ENCODE results near the gene RGS1.

Gene RGS1, protein sequence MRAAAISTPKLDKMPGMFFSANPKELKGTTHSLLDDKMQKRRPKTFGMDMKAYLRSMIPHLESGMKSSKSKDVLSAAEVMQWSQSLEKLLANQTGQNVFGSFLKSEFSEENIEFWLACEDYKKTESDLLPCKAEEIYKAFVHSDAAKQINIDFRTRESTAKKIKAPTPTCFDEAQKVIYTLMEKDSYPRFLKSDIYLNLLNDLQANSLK

GRCh38 chr1:192575499-192576189 lies at the start of gene RGS1:
RGS1 (plus strand) TSS chr1:192575773; CDS start chr1:192575793, 20 bp downstream.
- peak; percentile 72 to 75 for ATAC-seq

DNA sequence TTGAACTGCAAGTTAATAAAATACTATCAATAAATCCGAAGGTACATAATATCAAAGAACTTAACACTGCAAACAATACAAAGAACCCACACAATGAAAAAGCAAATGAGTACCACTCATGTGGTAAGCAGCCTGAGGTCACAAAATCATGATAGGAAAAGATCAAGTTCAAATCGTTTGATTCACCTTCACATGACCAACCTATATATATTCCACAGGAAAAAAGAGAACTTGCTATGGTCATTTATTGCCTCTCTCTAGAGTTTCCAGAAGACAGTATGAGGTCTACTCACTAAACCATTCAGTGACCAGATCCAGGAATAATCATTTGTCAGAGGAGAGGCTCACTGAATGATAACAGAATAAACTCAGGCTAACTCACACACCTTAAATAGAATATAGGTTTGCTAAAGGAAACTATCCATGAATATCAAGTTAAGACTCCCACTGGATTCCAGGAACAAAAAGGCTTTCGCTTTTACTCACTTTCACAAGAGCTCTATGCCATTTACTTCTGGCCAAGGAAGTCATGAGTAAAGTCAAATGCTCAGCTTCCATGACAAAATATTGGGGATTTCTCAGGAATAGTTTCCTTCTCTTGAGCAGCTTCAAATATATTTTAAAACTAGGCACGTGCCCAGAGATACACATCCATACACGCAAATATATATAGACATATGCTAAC lies 48.3 kb upstream of the RGS1 start:
- ATAC-seq: no peak

DNA sequence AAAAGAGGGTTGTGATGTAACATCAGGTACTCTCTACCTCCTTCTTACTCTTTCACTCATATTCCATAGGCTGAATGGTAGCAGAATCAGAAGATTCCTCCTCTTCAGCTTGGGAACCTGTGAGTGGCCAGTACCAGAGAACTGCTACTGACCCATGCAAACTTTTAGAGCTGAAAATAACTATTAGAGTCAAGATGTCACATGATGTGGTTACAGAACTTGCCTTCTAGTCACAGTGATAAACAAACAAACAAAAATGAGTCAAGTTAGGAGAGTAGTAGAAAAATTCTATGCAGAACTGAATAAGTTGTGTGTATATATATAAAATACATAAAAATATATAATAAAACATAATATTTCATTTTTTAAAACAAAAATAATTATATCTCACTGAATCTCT lies 47.6 kb upstream of the RGS1 start:
- ATAC-seq: no peak

- ATAC-seq: no peak
Measured at GRCh38 chr1:192529031-192529755, 46.4 kb upstream of the RGS1 start.

- no peak for ATAC-seq
Measured at GRCh38 chr1:192529811-192530210, 45.8 kb upstream of the RGS1 start.

GRCh38 chr1:192530254-192530653 lies 45.3 kb upstream of the RGS1 start:
- peak; percentile 81 to 85 for ATAC-seq

- peak; percentile 88 to 89 for ATAC-seq
Measured at GRCh38 chr1:192531037-192531703, 44.4 kb upstream of the RGS1 start.

- no peak for ATAC-seq
Measured at GRCh38 chr1:192534666-192535065, 40.9 kb upstream of the RGS1 start.

DNA sequence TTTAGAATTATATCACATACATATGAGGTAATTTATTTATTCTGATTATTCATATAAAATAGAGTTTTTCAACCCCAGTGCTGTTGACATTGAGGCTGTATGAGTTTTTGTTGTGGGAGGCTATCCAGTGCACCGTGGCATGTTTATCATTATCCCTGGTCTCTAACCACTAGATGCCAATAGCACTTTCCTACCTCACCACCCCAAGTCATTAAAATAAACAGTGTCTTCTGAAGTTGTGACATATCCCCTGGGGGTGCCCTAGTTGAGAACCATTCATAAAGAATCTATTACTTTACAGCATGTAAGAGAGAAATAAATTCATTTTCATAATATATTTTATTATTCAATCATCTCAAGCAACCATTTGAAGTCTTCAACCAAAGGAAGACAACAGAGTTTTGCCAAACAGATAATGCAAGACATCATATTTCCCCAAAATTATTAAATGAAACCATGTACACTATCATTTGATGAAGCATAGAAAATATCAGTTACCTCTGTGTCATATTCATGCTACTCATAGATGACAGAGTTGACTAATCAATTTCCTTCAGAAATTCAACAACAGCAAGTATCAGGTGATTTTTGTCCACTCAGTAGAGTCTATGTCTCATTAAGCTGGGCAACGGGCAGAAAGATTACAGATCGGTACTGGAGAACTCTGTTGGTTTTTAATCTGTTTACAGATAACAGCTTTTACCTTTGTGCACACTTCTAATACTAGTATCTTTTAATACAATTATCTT lies 39.5 kb upstream of the RGS1 start:
- peak; percentile 84 to 86 for ATAC-seq

DNA sequence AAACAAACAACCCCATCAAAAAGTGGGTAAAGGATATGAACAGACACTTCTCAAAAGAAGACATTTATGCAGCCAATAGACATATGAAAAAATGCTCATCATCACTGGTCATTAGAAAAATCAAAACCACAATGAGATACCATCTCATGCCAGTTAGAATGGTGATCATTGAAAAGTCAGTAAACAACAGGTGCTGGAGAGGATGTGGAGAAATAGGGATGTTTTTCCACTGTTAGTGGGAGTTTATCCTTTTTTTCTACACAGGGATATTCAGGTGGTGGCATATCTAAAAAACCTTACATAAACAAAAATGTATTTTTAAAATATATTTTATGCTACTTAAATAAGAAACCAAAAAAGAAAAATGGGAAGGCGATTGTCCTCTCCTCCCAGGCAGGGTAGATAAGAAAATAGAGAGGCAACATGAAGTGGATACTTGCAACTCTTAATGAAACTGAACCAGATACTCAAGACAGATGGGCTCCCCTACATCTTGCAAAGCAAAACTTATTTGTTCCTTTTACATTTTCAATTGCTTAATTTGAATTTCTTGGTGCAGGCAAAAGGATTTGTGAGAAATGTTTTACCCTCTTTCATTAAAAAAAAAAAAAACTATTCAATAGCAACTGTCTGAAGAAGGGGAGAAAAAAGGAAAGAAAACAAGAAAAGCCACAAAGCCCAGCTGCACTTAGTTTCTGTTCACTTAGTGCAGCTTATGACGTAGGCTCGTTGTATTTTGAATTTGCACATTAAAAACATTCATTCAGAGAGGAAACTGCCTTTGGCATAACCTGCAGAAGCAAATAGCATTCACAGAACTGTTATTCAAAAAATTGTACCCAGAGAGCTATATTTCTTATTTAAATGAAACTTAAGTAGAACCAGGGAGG lies 36.9 kb upstream of the RGS1 start:
- peak; percentile 56 to 68 for ATAC-seq

DNA sequence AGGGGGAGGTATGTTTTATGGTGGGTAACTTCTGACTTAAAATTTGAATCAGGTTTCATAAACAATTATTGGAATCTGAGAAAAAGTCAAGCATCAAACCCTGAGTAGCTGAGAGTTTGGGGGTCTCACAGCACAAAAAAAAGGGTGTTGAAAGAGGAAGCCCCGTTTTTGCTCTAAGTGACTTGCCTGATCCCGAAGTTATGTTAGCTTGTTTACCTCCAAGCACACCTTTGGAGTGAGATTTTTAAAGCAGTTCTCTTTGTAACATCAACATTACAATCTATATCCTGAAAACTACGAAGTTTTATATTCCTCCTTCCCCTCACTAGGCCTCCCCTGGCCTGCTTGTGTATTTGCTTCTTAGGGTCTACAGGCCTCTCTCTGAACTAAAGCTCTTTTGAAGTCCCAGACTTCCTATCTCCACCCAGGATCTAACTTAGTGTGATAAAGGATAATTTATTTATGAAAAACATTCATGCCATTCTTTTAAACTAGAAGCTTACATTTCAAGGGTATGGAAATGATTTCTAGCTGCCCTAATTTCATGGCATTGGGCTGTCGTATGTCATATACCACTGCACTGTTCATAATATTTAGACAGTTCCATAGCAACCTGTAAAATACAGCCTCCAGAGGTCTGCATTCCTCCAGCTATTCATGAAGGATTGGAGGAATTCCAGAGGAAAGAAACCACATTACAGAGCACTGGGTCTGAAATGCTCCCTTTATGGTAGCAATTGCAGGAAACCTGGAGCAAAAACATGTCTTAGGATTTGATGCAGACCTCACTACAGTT lies 36.1 kb upstream of the RGS1 start:
- ATAC-seq: no peak

GRCh38 chr1:192543445-192543844 lies 32.1 kb upstream of the RGS1 start:
- no peak for ATAC-seq

DNA sequence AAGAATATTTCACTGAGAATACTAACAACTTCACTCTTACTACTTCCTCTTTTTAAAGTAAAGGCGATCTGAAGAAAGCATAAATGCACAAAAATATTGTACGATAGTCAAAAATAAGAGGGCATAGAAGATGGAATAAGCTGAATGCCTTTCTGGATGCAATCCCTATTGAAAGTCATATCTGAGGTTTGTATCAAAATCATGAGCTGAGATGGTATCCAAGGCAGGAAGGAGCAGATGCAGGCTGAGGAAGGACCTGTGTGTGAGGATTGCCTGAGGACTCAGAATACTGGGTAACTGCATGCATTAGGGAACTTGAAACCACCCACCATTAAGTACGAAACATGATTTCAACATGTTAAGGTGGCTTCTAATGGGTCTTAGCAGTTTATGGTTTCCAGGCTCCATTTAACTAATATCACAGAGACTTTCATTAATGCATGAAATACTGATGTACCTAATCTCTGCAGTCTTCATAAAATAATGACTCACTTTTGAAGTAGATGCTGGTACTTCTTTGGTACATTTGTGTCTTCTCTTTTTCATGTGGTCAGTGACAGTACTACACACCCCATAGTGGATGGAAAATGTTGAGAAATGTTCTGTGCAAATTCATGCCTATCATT lies 29.6 kb upstream of the RGS1 start:
- ATAC-seq: peak; percentile 49 to 52

DNA sequence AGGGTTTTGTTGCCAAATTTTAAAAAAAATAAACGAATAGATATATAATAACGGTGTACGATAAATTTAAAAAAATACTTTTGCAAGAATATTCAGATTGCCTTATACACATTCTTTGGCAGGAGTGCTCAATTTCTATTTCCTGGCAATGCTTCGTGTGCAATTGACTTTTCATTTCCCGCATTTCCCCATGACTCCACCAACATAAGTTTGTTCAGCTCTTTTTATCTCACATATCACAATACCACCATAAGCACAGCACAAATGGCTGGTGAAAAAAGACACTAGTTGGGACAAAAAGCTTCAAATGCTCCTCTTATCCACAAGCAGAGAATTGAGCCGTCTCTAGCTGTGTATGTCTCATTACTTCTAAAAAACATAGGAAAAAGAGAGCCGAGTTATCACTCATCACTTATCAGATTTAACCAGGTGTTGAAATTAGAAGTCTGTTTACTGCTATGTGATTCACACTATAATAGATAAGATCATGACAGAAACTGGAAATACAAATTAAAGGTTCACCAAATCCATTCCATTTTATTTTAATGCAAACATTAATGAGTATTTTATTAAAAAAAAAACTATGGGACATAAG lies 28.9 kb upstream of the RGS1 start:
- ATAC-seq: peak; percentile 56 to 60

DNA sequence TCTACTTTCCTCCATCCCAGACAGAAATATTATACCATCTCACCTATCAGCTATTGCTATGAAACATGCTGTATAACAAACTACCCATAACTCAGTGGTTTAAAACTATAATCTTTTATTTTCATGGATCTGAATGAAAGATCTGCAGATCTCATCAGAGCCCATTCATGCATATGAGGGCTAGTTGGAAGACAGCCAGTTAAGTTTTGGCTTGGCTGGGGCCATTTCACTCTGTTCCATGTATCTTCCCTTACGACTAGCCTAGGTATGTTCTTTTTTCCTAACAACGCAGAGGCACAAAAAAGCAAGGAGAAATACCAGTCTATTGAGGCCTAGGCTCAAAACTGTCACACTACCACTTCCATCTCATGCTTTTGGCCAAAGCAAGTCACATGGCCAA lies 28.1 kb upstream of the RGS1 start:
- no peak for ATAC-seq

GRCh38 chr1:192549937-192550336 lies 25.6 kb upstream of the RGS1 start:
- ATAC-seq: no peak

- ATAC-seq: peak; percentile 43 to 47
Measured at GRCh38 chr1:192550922-192551534, 24.5 kb upstream of the RGS1 start.

- peak; percentile 50 to 54 for ATAC-seq
Measured at GRCh38 chr1:192552760-192553191, 22.8 kb upstream of the RGS1 start.

DNA sequence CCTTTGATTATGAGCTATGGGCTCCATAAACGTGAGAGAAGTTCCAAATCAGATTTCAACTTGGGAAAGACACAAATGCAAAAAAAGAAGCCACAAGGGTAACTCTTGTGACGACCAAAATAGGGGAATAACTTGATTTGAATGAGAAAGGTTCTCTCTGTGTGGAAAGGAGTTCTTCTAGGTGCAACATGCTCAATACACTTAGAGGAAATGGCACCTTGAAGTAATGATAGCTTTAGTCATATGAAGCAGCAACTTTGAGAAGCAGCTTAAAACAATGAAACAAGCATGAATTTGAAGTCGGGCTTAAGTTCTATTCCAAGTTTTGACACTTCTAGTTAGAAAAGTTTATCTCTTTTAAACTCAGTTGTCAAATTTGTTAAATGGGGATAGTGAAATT lies 21.8 kb upstream of the RGS1 start:
- no peak for ATAC-seq
